ENCODE measurements around the gene GP1BB. TPM values are rescaled to one million over a fixed set of nuclear protein-coding genes. Genes with fewer than 3 reads are reported as not detected.

GP1BB gene
- total and polyA plus RNA-seq, 12 donors, result 5.3 to 56.1 (median 9.5) TPM; not detected in 6

- ATAC-seq, result no peak
- DNase-seq, result no peak
- TF ChIP-seq, protein P1, sequence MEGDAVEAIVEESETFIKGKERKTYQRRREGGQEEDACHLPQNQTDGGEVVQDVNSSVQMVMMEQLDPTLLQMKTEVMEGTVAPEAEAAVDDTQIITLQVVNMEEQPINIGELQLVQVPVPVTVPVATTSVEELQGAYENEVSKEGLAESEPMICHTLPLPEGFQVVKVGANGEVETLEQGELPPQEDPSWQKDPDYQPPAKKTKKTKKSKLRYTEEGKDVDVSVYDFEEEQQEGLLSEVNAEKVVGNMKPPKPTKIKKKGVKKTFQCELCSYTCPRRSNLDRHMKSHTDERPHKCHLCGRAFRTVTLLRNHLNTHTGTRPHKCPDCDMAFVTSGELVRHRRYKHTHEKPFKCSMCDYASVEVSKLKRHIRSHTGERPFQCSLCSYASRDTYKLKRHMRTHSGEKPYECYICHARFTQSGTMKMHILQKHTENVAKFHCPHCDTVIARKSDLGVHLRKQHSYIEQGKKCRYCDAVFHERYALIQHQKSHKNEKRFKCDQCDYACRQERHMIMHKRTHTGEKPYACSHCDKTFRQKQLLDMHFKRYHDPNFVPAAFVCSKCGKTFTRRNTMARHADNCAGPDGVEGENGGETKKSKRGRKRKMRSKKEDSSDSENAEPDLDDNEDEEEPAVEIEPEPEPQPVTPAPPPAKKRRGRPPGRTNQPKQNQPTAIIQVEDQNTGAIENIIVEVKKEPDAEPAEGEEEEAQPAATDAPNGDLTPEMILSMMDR (IDR thresholded peaks at IDR 0.05), result no peak
- intact Hi-C loops (cut with DNase I), result no loop called here
- H3K4me3 ChIP-seq, result no peak overlapping the region
- H3K9me3 ChIP-seq, result no peaks in the 10 kb centered on the region
- no peak overlapping the region for H3K27ac ChIP-seq
- H3K4me1 ChIP-seq, result peaks cover 15 to 42% (median 31%) of the 10 kb centered on the region in 9 donors
- H3K36me3 ChIP-seq, result no peaks in the 10 kb centered on the region
- 37 to 42% methylated on average over 39 of the region's 39 CpGs for WGBS, 2 donors
- peaks cover 81 to 94% (median 93%) of the 10 kb centered on the region in 7 donors for H3K27me3 ChIP-seq
These were observed 40.3 kb downstream of the GP1BB start for GRCh38 chr22:19763458-19764298.

- intact Hi-C loops (cut with DNase I), result no loop called here
- Histone ChIP-seq H3K4me1 (peaks cover 15 to 38% (median 29%) of the 10 kb centered on the region in 9 donors), H3K4me3 (no peak overlapping the region), H3K36me3 (no peaks in the 10 kb centered on the region), H3K9me3 (no peaks in the 10 kb centered on the region), H3K27me3 (peaks cover 81 to 94% (median 93%) of the 10 kb centered on the region in 7 donors), H3K27ac (no peak overlapping the region)
- TF ChIP-seq, protein P1 (IDR thresholded peaks at IDR 0.05), result no peak
- 58% methylated on average over 17 of the region's 17 CpGs for WGBS, 2 donors
- ATAC-seq, result no peak
- no peak for DNase-seq
These were observed 40.9 kb downstream of the GP1BB start for GRCh38 chr22:19764299-19764593.

- WGBS, 2 donors, result 46 to 48% methylated on average over 25 of the region's 25 CpGs
These were observed 41.5 kb downstream of the GP1BB start for GRCh38 chr22:19764636-19765476.

More at GRCh38 chr22:19764636-19765476, 41.5 kb downstream of the GP1BB start:
- Histone ChIP-seq H3K36me3 (no peaks in the 10 kb centered on the region), H3K27me3 (peaks cover 80 to 94% (median 93%) of the 10 kb centered on the region in 7 donors), H3K4me3 (peak overlapping the region in 1 of 10 donors; percentile 36), H3K27ac (peak overlapping the region in 1 of 10 donors; percentile 10), H3K9me3 (no peaks in the 10 kb centered on the region), H3K4me1 (peaks cover 11 to 32% (median 23%) of the 10 kb centered on the region in 9 donors)
- DNase-seq (no peak), ATAC-seq (no peak)
- TF ChIP-seq, protein P1 (IDR thresholded peaks at IDR 0.05), result no peak
- intact Hi-C loops (cut with DNase I), result no loop called here
